ENCODE results near the gene CEP290.

Gene CEP290

DNA sequence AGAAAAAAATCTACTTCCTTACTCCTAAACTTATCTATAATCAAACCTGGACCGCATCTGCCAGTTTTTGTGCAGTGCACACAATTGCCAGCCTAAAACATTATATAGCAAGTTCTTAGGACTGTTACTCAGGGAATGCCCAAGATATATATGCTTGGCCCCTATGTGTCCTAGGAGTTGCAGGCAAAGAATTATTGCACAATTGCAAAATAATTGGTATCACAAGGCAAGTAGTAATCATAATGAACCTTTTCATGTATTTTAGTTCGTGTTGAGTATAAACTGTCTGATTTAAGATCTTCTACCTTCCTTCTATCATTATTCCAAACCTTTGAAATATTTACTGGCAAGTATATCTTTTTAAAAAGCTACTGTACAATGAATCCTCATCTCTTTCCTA is 45.7 kb upstream of the CEP290 start (continued):
- TF ChIP-seq ZNF654 (tag by site-specific recombination; IDR thresholded peaks at IDR 0.05; ENCODE audit: low read depth) (no peak), ZNF354C (tag by site-specific recombination; IDR thresholded peaks at IDR 0.05; ENCODE audit: borderline replicate concordance, low read depth) (no peak), WT1 (tag by site-specific recombination; IDR thresholded peaks at IDR 0.05) (no peak), SALL2 (tag by site-specific recombination; IDR thresholded peaks at IDR 0.05; ENCODE audit: borderline replicate concordance) (no peak)

DNA sequence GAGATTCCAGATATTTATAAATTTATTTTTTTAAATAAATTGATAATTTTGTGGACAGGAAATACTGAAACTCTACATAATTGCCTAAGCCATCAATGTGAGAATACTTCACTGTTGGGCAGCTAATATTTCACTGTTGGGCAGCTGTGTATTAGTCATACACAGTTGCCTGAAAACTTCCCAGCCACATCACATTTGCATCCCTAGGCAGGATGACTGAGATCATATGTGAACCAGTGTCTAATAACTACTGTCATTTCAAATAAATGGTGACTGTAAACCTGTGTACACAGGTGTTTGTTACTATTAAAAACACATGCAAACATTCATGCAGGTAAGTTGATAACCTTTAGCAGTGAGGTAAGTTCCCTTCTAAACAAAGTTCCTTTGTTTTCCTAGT is 44.1 kb upstream of the CEP290 start:
- Histone ChIP-seq H3K36me3 (ENCODE audit: control insufficient read depth in 2 of 2, insufficient read depth in 1 of 2, low read length in 2 of 2) (peaks cover 0 to 16% of the 10 kb centered on the region in 2 experiments), H3K27ac (ENCODE audit: extremely low read depth, low read depth, low read length) (no peak overlapping the region), H3K9me3 (ENCODE audit: control insufficient read depth, insufficient read depth, low read depth, low read length) (no peaks in the 10 kb centered on the region), H3K4me3 (ENCODE audit: low read depth, low read length) (no peak overlapping the region), H3K4me1 (ENCODE audit: control insufficient read depth, insufficient read depth, low read length) (no peaks in the 10 kb centered on the region)
- ChIA-PET CTCF (interaction anchor here (0.6 kb wide), 1 partner anchor 772 kb away, joined by 3 read pairs; no protein-coding TSS in a partner anchor), POLR2A (no interaction called here)
- TF ChIP-seq ZNF174 (tag by site-specific recombination; IDR thresholded peaks at IDR 0.05) (no peak), OVOL3 (tag by site-specific recombination; IDR thresholded peaks at IDR 0.05) (no peak), ZNF350 (tag by site-specific recombination; IDR thresholded peaks at IDR 0.05) (no peak), OSR2 (tag by site-specific recombination; IDR thresholded peaks at IDR 0.05) (no peak), REPIN1 (tag by site-specific recombination; IDR thresholded peaks at IDR 0.05; ENCODE audit: low read depth) (no peak), ZNF521 (tag by site-specific recombination; IDR thresholded peaks at IDR 0.05) (no peak), ZIC2 (tag by site-specific recombination; IDR thresholded peaks at IDR 0.05) (no peak), ZNF175 (tag by site-specific recombination; IDR thresholded peaks at IDR 0.05) (no peak), ZNF677 (tag by site-specific recombination; IDR thresholded peaks at IDR 0.05) (no peak), ZNF549 (tag by site-specific recombination; IDR thresholded peaks at IDR 0.05) (peak; percentile 53; the same call in 1 of the 2 replicates), ZNF473 (tag by site-specific recombination; IDR thresholded peaks at IDR 0.05) (no peak), ZFHX2 (tag by site-specific recombination; conservative IDR thresholded peaks at IDR 0.05) (no peak), ZNF221 (tag by site-specific recombination; IDR thresholded peaks at IDR 0.05; ENCODE audit: borderline replicate concordance) (no peak), GLIS2 (tag by site-specific recombination; IDR thresholded peaks at IDR 0.05) (no peak), ZNF366 (tag by site-specific recombination; conservative IDR thresholded peaks at IDR 0.05) (peak; percentile 29; the same call in 1 of the 2 replicates), ZNF16 (tag by site-specific recombination; IDR thresholded peaks at IDR 0.05; ENCODE audit: low read depth) (no peak), SP3 (tag by site-specific recombination; IDR thresholded peaks at IDR 0.05) (no peak), ZNF416 (tag by site-specific recombination; IDR thresholded peaks at IDR 0.05) (no peak), ZNF112 (tag by site-specific recombination; IDR thresholded peaks at IDR 0.05) (no peak), ZNF248 (tag by site-specific recombination; IDR thresholded peaks at IDR 0.05) (no peak), ZNF555 (tag by site-specific recombination; conservative IDR thresholded peaks at IDR 0.05) (no peak), ZNF433 (tag by site-specific recombination; IDR thresholded peaks at IDR 0.05; ENCODE audit: low read depth) (no peak)
- TF ChIP-seq, protein P1, sequence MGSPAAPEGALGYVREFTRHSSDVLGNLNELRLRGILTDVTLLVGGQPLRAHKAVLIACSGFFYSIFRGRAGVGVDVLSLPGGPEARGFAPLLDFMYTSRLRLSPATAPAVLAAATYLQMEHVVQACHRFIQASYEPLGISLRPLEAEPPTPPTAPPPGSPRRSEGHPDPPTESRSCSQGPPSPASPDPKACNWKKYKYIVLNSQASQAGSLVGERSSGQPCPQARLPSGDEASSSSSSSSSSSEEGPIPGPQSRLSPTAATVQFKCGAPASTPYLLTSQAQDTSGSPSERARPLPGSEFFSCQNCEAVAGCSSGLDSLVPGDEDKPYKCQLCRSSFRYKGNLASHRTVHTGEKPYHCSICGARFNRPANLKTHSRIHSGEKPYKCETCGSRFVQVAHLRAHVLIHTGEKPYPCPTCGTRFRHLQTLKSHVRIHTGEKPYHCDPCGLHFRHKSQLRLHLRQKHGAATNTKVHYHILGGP (tag by site-specific recombination; IDR thresholded peaks at IDR 0.05): no peak
- TF ChIP-seq, protein P2, sequence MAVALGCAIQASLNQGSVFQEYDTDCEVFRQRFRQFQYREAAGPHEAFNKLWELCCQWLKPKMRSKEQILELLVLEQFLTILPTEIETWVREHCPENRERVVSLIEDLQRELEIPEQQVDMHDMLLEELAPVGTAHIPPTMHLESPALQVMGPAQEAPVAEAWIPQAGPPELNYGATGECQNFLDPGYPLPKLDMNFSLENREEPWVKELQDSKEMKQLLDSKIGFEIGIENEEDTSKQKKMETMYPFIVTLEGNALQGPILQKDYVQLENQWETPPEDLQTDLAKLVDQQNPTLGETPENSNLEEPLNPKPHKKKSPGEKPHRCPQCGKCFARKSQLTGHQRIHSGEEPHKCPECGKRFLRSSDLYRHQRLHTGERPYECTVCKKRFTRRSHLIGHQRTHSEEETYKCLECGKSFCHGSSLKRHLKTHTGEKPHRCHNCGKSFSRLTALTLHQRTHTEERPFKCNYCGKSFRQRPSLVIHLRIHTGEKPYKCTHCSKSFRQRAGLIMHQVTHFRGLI (tag by site-specific recombination; IDR thresholded peaks at IDR 0.05): peak; percentile 53; the same call in 1 of the 2 replicates
- TF ChIP-seq, protein P3, sequence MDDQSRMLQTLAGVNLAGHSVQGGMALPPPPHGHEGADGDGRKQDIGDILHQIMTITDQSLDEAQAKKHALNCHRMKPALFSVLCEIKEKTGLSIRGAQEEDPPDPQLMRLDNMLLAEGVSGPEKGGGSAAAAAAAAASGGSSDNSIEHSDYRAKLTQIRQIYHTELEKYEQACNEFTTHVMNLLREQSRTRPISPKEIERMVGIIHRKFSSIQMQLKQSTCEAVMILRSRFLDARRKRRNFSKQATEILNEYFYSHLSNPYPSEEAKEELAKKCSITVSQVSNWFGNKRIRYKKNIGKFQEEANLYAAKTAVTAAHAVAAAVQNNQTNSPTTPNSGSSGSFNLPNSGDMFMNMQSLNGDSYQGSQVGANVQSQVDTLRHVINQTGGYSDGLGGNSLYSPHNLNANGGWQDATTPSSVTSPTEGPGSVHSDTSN (CRISPR knock-in tag; IDR thresholded peaks at IDR 0.05): no peak

Measured in HEK293 (cell line).